HL-60/S4 treated with phorbol 12-myristate 13-acetate at 8.2 ng/mL for 4 days and 3 days (cell line): ENCODE data around the gene MITF.
"Not testable (repeated sequence)": the region's sequence is repeated elsewhere in the genome, so short reads cannot be mapped to it uniquely, and the experiment has no call there.

Experiments used
- in situ Hi-C: fragments of 300-500 bp; cut with MboI; formaldehyde crosslinking; loops from 2 replicates; pipeline ENCODE4 v1.15.0; 2022; ENCODE audit warnings: low sequenced_read_pairs

Gene MITF

DNA sequence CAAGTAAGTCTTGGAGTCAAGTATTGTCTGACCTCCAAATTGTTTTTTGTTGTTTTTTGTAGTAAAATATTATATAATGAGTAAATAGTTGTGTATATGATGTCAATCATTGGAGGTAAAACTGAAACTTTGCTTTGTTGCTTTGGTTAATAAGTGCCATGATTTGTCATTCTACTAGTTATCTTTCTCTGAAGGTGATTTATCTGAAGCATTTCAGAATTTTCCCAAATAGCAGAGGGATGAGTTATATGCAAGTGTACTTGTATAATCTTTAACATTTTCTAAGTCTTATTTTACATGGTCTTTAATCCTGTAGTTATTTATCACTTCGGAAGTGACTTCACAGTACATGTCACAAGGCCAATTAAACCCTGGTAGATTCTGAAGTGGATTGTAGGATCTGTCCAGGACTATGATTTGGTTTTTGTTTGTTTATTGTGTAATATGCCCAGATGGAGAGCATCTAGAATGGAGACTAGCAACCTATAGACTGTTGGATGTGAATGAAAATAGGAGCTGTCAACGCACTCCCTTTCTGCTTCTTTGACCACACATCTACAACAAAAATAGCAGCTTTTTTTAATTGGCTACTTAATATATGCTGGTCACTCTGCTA lies 167.2 kb downstream of the MITF start:
- in situ Hi-C loops, result no loop called here

- in situ Hi-C loops, result no loop called here
Measured at GRCh38 chr3:69907554-69907953, 168.3 kb downstream of the MITF start.

DNA sequence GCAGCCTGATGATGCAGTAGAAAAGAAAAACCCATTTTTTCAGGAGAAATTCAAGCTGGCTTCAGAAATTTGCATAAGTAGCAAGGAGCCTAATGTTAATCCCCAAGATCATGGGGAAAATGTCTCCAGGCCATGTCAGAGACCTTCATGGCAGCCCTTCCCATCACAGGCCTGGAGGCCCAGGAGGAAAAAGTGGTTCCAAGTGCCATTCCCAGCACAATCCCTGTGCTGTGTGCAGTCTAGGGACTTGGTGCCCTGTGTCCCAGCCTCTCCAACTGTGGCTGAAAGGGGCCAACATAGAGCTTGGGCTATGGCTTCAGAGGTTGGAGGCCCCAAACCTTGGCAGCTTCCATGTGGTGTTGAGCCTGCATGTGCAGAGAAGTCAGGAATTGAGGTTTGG lies 170.6 kb downstream of the MITF start:
- in situ Hi-C loops, result not testable (repeated sequence)

- in situ Hi-C loops, result no loop called here
Measured at GRCh38 chr3:69913422-69913821, 174.2 kb downstream of the MITF start.

DNA sequence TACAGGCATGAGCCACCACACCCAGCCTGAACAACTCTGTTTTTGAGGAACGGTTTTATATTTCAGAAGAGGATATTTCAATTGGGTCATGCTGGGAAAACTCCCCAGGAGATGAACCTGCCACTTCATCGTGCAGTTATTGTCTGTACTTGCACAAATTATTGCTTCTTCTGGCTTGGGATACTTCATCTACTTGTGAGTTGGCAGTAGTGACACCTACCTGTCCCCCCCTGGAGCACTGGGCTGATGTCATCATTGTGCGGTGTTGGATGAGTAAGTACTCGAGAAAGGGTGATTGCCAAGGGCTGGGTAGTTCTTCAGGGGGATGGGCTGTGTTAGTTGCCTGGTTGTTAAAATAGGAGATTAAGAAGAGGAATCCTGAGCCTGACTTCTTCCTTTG lies 175.1 kb downstream of the MITF start:
- in situ Hi-C loops, result no loop called here

- in situ Hi-C loops, result no loop called here
Measured at GRCh38 chr3:69915726-69916125, 176.5 kb downstream of the MITF start.

- in situ Hi-C loops, result not testable (repeated sequence)
Measured at GRCh38 chr3:69920009-69920408, 180.7 kb downstream of the MITF start.

- in situ Hi-C loops, result no loop called here
Measured at GRCh38 chr3:69921651-69922050, 182.4 kb downstream of the MITF start.

DNA sequence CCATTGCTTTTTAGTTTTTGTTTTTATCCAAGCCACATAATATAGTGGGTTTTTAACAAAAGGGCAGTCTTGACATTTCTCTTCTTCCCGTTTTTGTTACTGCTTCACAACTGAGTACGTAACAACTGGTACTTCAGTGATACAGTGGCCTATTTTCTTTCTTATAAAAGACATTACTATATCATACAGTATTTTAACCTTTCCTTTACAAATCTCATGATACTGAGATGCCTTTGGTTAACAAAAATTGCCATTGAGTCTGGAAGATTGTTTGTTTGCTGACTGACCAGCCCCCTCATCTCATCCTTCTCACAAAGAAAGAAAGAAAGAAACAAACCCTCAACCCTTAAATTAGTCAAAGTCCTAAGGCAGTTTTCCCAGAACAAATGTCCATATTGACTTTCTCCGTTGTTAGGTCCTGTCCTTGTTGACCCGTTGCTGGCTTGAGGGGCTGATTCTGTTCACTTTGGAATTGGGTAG lies 183.3 kb downstream of the MITF start:
- in situ Hi-C loops, result no loop called here

DNA sequence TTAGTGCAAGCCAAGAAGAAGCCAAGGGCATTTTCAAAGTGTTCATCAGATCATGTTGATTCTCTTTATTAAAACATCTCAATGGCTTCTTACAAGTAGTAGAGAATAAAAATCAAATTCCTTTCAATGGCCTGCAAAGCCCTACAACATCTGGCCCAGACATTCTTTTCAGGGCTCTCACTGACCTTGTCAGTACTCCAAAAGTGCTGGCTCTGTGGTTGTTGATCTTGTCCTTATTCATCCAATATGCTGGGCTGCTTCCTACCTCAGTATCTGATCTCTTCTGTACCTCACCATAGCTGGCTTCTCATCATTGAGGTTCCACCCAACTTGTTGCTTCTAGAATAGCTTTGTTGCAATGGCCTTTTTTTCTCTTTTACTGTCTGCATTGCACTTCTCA lies 186.2 kb downstream of the MITF start:
- in situ Hi-C loops, result no loop called here

GRCh38 chr3:69926385-69926784 lies 187.1 kb downstream of the MITF start:
- in situ Hi-C loops, result no loop called here

- in situ Hi-C loops, result no loop called here
Measured at GRCh38 chr3:69927571-69927970, 188.3 kb downstream of the MITF start.

DNA sequence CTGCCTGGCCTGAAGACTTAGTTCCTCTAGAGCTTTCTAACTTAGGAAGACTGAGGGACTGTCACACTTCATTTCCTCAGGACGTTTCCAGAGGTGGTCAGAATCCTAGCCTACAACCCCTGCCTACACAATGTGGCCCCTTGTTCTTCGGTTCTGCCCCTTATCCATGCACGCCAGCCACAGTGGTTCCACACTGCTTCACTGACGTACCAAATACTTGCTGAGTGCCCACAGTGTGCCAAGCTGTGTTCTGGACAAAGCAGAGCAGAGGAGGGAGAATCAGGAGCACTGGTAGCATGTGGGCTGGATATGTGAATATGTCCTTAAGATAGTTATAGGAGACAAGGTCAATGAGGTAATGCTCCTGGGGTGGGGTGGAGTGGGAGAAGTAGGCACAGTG lies 189.8 kb downstream of the MITF start:
- in situ Hi-C loops, result no loop called here

DNA sequence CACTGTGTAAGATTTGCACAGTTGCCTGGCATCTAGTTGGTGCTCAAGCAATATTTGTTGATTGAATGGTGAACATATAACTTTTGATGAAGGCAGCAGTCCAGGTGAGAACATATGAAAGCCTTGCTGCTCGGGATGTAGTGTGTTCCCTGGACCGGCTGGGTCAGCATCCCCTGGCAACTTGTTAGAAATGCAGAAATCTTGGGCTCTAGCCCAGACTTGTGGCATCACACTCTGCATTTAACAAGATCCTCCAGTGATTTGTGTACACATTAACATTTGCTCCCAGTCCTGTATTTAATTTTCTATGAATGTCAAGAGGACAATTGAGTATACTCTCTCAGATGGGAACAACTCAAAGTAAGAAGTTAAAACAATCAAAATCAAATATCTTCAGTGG lies 191.3 kb downstream of the MITF start:
- in situ Hi-C loops, result no loop called here

DNA sequence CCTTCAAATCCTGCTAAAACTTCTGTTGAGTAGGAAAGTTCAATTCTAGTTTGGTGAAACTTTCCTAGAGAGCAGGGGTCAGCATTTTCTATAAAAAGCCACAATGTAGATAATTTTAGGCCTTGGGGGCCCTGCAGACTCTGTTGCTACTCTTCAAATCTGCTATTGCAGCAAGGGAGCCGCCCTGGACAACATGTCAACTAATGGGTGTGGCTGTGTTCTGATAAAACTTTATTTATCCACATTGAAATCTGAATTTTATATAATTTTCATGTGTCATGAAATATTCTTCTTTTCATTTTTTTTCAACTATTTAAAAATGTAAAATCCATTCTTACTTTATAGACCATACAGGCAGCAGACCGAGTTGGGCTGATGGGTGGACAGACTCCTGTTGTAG lies 192.8 kb downstream of the MITF start:
- in situ Hi-C loops, result no loop called here

GRCh38 chr3:69932501-69932900 lies 193.2 kb downstream of the MITF start:
- in situ Hi-C loops, result no loop called here

- in situ Hi-C loops, result no loop called here
Measured at GRCh38 chr3:69934398-69934797, 195.1 kb downstream of the MITF start.

- in situ Hi-C loops, result no loop called here
Measured at GRCh38 chr3:69936266-69936665, 197.0 kb downstream of the MITF start.

DNA sequence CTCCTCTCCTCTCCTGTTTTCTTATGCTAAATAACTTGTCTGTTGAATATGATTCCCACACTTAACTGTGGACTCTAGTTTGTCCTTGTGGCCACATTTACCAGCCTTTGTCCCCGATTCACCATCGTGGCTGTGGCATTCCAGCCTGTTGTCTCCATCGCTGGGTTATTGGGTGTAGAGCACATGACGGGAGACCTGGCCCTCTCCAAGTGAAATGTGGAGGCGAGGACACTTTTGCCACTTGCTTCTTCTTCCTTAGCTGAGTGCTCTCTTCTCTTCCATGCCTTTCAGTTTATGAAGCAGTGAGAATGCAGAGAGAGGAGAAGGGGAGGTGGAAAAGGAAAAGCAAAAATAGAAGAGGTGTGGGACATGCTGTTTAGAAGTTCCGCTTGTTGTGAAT lies 198.8 kb downstream of the MITF start:
- in situ Hi-C loops, result no loop called here

DNA sequence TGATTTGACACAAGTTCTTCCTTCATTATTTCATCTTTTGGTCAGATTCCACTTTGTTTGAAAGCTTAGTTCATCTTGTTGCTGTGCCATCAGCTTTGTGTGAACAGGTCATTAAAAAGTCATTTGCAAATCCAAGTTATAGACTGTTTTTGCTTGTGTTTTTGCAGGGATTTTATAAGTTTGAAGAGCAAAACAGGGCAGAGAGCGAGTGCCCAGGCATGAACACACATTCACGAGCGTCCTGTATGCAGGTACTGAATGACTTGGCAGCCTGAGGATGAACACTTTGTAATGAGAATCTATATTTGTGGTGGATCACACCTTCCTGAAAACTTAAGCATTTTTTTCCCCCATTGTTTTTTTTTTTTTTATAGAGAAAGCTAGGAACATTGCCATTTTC lies 199.7 kb downstream of the MITF start:
- in situ Hi-C loops, result no loop called here

GRCh38 chr3:69941037-69941436 lies 201.8 kb downstream of the MITF start:
- in situ Hi-C loops, result no loop called here

DNA sequence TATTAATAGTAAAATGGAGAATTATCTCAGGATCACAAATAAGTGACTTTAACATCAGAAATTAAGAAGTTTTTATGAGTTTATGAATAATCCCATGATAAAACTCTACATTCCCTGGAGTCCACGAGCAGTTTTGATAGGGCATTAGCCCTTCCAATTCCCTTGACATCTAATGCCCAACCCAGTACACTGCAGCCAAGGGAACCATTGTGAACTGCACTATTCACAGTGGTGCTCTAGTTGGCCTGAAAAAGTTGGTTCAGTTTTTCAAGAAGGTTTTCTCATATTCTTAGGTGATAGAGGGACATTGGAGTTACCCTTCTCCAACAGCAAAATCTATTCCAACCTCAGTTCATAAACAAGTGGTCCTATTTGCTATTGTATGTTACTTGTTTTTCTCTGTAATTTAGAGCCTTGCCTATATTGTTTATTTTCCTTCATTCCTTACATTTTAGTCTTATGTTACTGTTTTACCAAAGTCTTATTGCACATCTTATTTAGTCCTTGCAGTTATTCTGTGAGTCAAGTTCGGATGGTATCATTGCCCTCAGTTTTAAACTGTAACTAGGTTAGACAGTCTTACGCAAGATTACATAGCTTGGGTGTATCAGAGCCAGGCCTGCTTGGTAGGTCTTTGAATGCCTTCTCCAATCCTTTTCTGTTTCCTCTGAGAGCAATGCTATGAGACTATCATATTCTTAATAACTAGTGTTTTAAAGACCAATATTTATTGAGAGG lies 202.3 kb downstream of the MITF start:
- in situ Hi-C loops, result no loop called here
